ENCODE measurements around the gene GPR150.

GRCh38 chr5:95664204-95664786 lies 44.4 kb downstream of the GPR150 start:
- TF ChIP-seq CTCF (IDR thresholded peaks at IDR 0.05; ENCODE audit: poor library complexity) (peak; percentile 94), EZH2 (IDR thresholded peaks at IDR 0.05; ENCODE audit: borderline replicate concordance) (no peak)

All from hepatocyte (in vitro differentiated cells).